Mesodermal cell (in vitro differentiated cells): Measurements from ENCODE around the gene BLVRB.
A peak's percentile ranks its signal among the peaks of the same experiment; 100 is the strongest.
"Not testable (repeated sequence)": the region's sequence is repeated elsewhere in the genome, so short reads cannot be mapped to it uniquely, and the experiment has no call there.

Experiments
- H3K27ac ChIP-seq: 2 replicates; pipeline ENCODE4 v1.7.0; 2013; ENCODE audit warnings: mild to moderate bottlenecking, low read depth, low read length, moderate library complexity; ENCODE audit not compliant: severe bottlenecking
- H3K36me3 ChIP-seq: 2 replicates; pipeline ENCODE4 v1.7.1; 2013; ENCODE audit warnings: mild to moderate bottlenecking, low read length, moderate library complexity; ENCODE audit not compliant: control insufficient read depth, insufficient read depth
- H3K4me1 ChIP-seq: one replicate; pipeline ENCODE4 v1.7.1; 2013; ENCODE audit warnings: mild to moderate bottlenecking, low read length; ENCODE audit not compliant: insufficient read depth, control insufficient read depth, poor library complexity, severe bottlenecking
- H3K4me3 ChIP-seq: 2 replicates; pipeline ENCODE4 v1.7.0; 2013; ENCODE audit warnings: low read length, control low read depth, mild to moderate bottlenecking; ENCODE audit not compliant: insufficient read depth, poor library complexity, severe bottlenecking; ENCODE audit errors: extremely low read depth
- H3K9me3 ChIP-seq: 2 replicates; pipeline ENCODE4 v1.7.1; 2013; ENCODE audit warnings: mild to moderate bottlenecking, low read length, moderate library complexity; ENCODE audit not compliant: control insufficient read depth
- WGBS, 2 experiments: methylation state at CpG; one replicate each; pipeline ENCODE4 v1.1.5; 2013; ENCODE audit warnings: missing lambda C conversion rate in 2 of 2; ENCODE audit not compliant: insufficient coverage in 2 of 2; 5-methylcytosine and 5-hydroxymethylcytosine counted together

The BLVRB gene

GRCh38 chr19:40414542-40415535, 50.7 kb downstream of the BLVRB start:
- 86 to 93% methylated on average over 15 to 17 of the region's 21 CpGs for WGBS, 2 experiments
- Histone ChIP-seq H3K27ac (no peak overlapping the region), H3K9me3 (no peaks in the 10 kb centered on the region), H3K4me1 (peaks cover 26% of the 10 kb centered on the region), H3K4me3 (no peak overlapping the region), H3K36me3 (no peaks in the 10 kb centered on the region)

- H3K9me3 ChIP-seq = no peaks in the 10 kb centered on the region
- H3K4me1 ChIP-seq = peaks cover 26% of the 10 kb centered on the region
- no peak within 1 kb of the TSS for H3K4me3 ChIP-seq
- no peaks in the 10 kb centered on the region for H3K36me3 ChIP-seq
- peak within 1 kb of the TSS; percentile 0 for H3K27ac ChIP-seq
- WGBS, 2 experiments = 22 to 23% methylated on average over 6 to 11 of the region's 18 CpGs
Observed at GRCh38 chr19:40413291-40413845, 52.2 kb downstream of the BLVRB start, which contains the start of gene PRX. Gene PRX (minus strand): TSS chr19:40413378. CDS start chr19:40407932, 5,446 bp downstream.

GRCh38 chr19:40412866-40413265, 52.7 kb downstream of the BLVRB start:
- Histone ChIP-seq H3K4me1 (peaks cover 25% of the 10 kb centered on the region), H3K27ac (no peak overlapping the region), H3K4me3 (no peak overlapping the region), H3K36me3 (no peaks in the 10 kb centered on the region), H3K9me3 (no peaks in the 10 kb centered on the region)
- WGBS, 2 experiments = 87 to 94% methylated on average over 3 to 4 of the region's 4 CpGs

- WGBS, 2 experiments = 83 to 93% methylated on average over 5 to 7 of the region's 8 CpGs
- Histone ChIP-seq H3K4me1 (peaks cover 17% of the 10 kb centered on the region), H3K36me3 (no peaks in the 10 kb centered on the region), H3K9me3 (no peaks in the 10 kb centered on the region), H3K27ac (no peak overlapping the region), H3K4me3 (no peak overlapping the region)
Observed at GRCh38 chr19:40411958-40412499, 53.5 kb downstream of the BLVRB start.

GRCh38 chr19:40411125-40411842, 54.3 kb downstream of the BLVRB start:
- no peak overlapping the region for H3K4me3 ChIP-seq

GRCh38 chr19:40410030-40410389, 55.5 kb downstream of the BLVRB start:
- peaks cover 15% of the 10 kb centered on the region for H3K4me1 ChIP-seq
- H3K27ac ChIP-seq = no peak overlapping the region
- no peaks in the 10 kb centered on the region for H3K36me3 ChIP-seq
- H3K9me3 ChIP-seq = no peaks in the 10 kb centered on the region
- H3K4me3 ChIP-seq = no peak overlapping the region
- WGBS, 2 experiments = 65 to 71% methylated on average over 6 of the region's 9 CpGs

More at GRCh38 chr19:40411125-40411842, 54.3 kb downstream of the BLVRB start:
- WGBS, 2 experiments = 84 to 89% methylated on average over 15 to 16 of the region's 16 CpGs
- Histone ChIP-seq H3K4me1 (peaks cover 15% of the 10 kb centered on the region), H3K36me3 (no peaks in the 10 kb centered on the region), H3K27ac (no peak overlapping the region), H3K9me3 (no peaks in the 10 kb centered on the region)

GRCh38 chr19:40408598-40408925, 57.0 kb downstream of the BLVRB start:
- WGBS, 2 experiments = 91 to 93% methylated on average over 3 to 7 of the region's 8 CpGs
- not testable (repeated sequence) for H3K9me3 ChIP-seq, H3K4me1 ChIP-seq, H3K36me3 ChIP-seq, H3K27ac ChIP-seq, H3K4me3 ChIP-seq

- peaks cover 4% of the 10 kb centered on the region for H3K4me1 ChIP-seq
- WGBS, 2 experiments = 93 to 95% methylated on average over 17 to 22 of the region's 22 CpGs
- no peaks in the 10 kb centered on the region for H3K9me3 ChIP-seq
- no peak overlapping the region for H3K4me3 ChIP-seq
- no peak overlapping the region for H3K27ac ChIP-seq
- no peaks in the 10 kb centered on the region for H3K36me3 ChIP-seq
Observed at GRCh38 chr19:40407714-40408597, 57.6 kb downstream of the BLVRB start.

GRCh38 chr19:40403262-40403984, 62.1 kb downstream of the BLVRB start:
- peak overlapping the region; percentile 62 for H3K4me3 ChIP-seq
- no peaks in the 10 kb centered on the region for H3K9me3 ChIP-seq
- 2 to 6% methylated on average over 14 to 16 of the region's 41 CpGs for WGBS, 2 experiments
- H3K27ac ChIP-seq = peak overlapping the region; percentile 77
- no peaks in the 10 kb centered on the region for H3K4me1 ChIP-seq
- no peaks in the 10 kb centered on the region for H3K36me3 ChIP-seq
